ENCODE data around the gene RANBP17.

Gene RANBP17

DNA sequence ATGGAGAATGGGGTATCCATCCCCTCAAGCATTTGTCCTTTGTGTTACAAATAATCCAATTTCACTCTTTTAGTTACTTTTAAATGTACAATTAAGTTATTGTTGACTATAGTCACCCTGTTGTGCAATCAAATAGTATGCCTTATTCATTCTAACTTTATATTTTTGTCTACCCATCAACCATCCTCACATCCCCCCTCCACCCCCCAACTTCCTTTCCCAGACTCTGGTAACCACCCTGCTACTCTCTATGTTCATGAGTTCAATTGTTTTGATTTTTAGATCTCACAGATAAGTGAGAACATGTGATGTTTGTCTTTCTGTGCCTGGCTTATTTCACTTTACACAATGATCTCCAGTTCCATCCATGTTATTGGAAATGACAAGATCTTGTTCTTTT, 15.4 kb upstream of the RANBP17 start:
- ChIA-PET CTCF (no interaction called here), POLR2A (interaction anchor here (0.6 kb wide), 1 partner anchor 75 kb away, joined by 3 read pairs; no protein-coding TSS in a partner anchor)
- Histone ChIP-seq H3K4me1 (ENCODE audit: control insufficient read depth, insufficient read depth, low read length) (no peaks in the 10 kb centered on the region), H3K4me3 (ENCODE audit: low read depth, low read length) (no peak overlapping the region), H3K9me3 (ENCODE audit: control insufficient read depth, insufficient read depth, low read depth, low read length) (no peaks in the 10 kb centered on the region), H3K36me3 (ENCODE audit: control insufficient read depth in 2 of 2, insufficient read depth in 1 of 2, low read length in 2 of 2) (no peaks in the 10 kb centered on the region), H3K27ac (ENCODE audit: extremely low read depth, low read depth, low read length) (no peak overlapping the region)
- TF ChIP-seq, protein P1, sequence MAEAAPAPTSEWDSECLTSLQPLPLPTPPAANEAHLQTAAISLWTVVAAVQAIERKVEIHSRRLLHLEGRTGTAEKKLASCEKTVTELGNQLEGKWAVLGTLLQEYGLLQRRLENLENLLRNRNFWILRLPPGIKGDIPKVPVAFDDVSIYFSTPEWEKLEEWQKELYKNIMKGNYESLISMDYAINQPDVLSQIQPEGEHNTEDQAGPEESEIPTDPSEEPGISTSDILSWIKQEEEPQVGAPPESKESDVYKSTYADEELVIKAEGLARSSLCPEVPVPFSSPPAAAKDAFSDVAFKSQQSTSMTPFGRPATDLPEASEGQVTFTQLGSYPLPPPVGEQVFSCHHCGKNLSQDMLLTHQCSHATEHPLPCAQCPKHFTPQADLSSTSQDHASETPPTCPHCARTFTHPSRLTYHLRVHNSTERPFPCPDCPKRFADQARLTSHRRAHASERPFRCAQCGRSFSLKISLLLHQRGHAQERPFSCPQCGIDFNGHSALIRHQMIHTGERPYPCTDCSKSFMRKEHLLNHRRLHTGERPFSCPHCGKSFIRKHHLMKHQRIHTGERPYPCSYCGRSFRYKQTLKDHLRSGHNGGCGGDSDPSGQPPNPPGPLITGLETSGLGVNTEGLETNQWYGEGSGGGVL (tag by site-specific recombination; IDR thresholded peaks at IDR 0.05), result no peak
- no peak for TF ChIP-seq ZNF223 (tag by site-specific recombination; IDR thresholded peaks at IDR 0.05)
- no peak for TF ChIP-seq ZNF664 (tag by site-specific recombination; IDR thresholded peaks at IDR 0.05)
- TF ChIP-seq PRDM1 (tag by site-specific recombination; IDR thresholded peaks at IDR 0.05), result no peak
- no peak for TF ChIP-seq SCRT1 (tag by site-specific recombination; IDR thresholded peaks at IDR 0.05; ENCODE audit: borderline replicate concordance)
- TF ChIP-seq, protein P2, sequence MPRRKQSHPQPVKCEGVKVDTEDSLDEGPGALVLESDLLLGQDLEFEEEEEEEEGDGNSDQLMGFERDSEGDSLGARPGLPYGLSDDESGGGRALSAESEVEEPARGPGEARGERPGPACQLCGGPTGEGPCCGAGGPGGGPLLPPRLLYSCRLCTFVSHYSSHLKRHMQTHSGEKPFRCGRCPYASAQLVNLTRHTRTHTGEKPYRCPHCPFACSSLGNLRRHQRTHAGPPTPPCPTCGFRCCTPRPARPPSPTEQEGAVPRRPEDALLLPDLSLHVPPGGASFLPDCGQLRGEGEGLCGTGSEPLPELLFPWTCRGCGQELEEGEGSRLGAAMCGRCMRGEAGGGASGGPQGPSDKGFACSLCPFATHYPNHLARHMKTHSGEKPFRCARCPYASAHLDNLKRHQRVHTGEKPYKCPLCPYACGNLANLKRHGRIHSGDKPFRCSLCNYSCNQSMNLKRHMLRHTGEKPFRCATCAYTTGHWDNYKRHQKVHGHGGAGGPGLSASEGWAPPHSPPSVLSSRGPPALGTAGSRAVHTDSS (tag by site-specific recombination; IDR thresholded peaks at IDR 0.05), result no peak

DNA sequence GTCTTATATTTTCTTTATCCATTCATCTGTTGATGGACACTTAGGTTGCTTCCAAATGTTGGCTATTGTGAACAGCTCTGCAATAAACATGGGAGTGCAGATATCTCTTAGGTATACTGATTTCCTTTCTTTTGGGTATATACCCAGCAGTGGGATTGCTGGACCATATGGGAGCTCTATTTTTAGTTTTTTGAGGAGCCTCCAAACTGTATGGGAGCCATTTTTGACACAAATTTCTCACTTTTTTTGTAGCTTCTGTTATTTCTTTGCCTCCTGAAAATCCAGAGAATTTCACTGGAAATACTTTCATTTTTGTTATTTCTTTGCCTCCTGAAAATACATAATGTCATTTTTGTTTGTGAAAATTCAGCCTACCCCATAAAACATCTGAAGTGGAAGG, 15.0 kb upstream of the RANBP17 start:
- Histone ChIP-seq H3K27ac (ENCODE audit: extremely low read depth, low read depth, low read length) (no peak overlapping the region), H3K9me3 (ENCODE audit: control insufficient read depth, insufficient read depth, low read depth, low read length) (no peaks in the 10 kb centered on the region), H3K36me3 (ENCODE audit: control insufficient read depth in 2 of 2, insufficient read depth in 1 of 2, low read length in 2 of 2) (no peaks in the 10 kb centered on the region), H3K4me1 (ENCODE audit: control insufficient read depth, insufficient read depth, low read length) (no peaks in the 10 kb centered on the region), H3K4me3 (ENCODE audit: low read depth, low read length) (no peak overlapping the region)
- TF ChIP-seq ZNF48 (tag by site-specific recombination; IDR thresholded peaks at IDR 0.05) (no peak), ZNF366 (tag by site-specific recombination; conservative IDR thresholded peaks at IDR 0.05) (no peak)
- ChIA-PET CTCF (no interaction called here), POLR2A (interaction anchor here (0.6 kb wide), 1 partner anchor 75 kb away, joined by 3 read pairs; no protein-coding TSS in a partner anchor)

DNA sequence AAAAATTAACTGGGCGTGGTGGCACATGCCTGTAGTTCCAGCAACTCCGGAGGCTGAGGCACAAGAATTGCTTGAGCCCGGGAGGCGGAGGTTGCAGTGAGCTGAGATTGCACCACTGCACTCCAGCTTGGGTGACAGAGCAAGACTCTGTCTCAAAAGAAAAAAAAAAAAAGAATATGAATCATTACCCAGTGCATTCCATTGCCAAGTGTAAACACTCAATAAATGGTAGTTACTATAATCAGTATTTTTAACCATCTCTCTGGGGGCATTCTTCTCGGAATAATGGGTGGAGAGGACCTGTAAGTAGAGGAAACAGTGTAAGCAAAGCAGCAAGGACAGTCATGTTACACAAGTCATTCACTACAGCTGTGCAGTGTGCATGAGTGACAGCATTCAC, 13.8 kb upstream of the RANBP17 start:
- ChIA-PET POLR2A (no interaction called here), CTCF (no interaction called here)
- H3K9me3 ChIP-seq (ENCODE audit: control insufficient read depth, insufficient read depth, low read depth, low read length), result no peaks in the 10 kb centered on the region
- H3K27ac ChIP-seq (ENCODE audit: extremely low read depth, low read depth, low read length), result no peak overlapping the region
- no peaks in the 10 kb centered on the region for H3K36me3 ChIP-seq (ENCODE audit: control insufficient read depth in 2 of 2, insufficient read depth in 1 of 2, low read length in 2 of 2)
- H3K4me3 ChIP-seq (ENCODE audit: low read depth, low read length), result no peak overlapping the region
- no peaks in the 10 kb centered on the region for H3K4me1 ChIP-seq (ENCODE audit: control insufficient read depth, insufficient read depth, low read length)
- TF ChIP-seq, protein P3, sequence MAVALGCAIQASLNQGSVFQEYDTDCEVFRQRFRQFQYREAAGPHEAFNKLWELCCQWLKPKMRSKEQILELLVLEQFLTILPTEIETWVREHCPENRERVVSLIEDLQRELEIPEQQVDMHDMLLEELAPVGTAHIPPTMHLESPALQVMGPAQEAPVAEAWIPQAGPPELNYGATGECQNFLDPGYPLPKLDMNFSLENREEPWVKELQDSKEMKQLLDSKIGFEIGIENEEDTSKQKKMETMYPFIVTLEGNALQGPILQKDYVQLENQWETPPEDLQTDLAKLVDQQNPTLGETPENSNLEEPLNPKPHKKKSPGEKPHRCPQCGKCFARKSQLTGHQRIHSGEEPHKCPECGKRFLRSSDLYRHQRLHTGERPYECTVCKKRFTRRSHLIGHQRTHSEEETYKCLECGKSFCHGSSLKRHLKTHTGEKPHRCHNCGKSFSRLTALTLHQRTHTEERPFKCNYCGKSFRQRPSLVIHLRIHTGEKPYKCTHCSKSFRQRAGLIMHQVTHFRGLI (tag by site-specific recombination; IDR thresholded peaks at IDR 0.05), result no peak
- TF ChIP-seq, protein P4, sequence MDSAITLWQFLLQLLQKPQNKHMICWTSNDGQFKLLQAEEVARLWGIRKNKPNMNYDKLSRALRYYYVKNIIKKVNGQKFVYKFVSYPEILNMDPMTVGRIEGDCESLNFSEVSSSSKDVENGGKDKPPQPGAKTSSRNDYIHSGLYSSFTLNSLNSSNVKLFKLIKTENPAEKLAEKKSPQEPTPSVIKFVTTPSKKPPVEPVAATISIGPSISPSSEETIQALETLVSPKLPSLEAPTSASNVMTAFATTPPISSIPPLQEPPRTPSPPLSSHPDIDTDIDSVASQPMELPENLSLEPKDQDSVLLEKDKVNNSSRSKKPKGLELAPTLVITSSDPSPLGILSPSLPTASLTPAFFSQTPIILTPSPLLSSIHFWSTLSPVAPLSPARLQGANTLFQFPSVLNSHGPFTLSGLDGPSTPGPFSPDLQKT (IDR thresholded peaks at IDR 0.05; ENCODE audit: borderline replicate concordance, low read depth, low read length), result no peak
- TF ChIP-seq ZNF423 (tag by site-specific recombination; IDR thresholded peaks at IDR 0.05), result no peak
- no peak for TF ChIP-seq ZNF223 (tag by site-specific recombination; IDR thresholded peaks at IDR 0.05)
- TF ChIP-seq ZNF501 (tag by site-specific recombination; IDR thresholded peaks at IDR 0.05), result no peak
- TF ChIP-seq, protein P5, sequence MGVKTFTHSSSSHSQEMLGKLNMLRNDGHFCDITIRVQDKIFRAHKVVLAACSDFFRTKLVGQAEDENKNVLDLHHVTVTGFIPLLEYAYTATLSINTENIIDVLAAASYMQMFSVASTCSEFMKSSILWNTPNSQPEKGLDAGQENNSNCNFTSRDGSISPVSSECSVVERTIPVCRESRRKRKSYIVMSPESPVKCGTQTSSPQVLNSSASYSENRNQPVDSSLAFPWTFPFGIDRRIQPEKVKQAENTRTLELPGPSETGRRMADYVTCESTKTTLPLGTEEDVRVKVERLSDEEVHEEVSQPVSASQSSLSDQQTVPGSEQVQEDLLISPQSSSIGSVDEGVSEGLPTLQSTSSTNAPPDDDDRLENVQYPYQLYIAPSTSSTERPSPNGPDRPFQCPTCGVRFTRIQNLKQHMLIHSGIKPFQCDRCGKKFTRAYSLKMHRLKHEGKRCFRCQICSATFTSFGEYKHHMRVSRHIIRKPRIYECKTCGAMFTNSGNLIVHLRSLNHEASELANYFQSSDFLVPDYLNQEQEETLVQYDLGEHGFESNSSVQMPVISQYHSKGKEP (tag by site-specific recombination; IDR thresholded peaks at IDR 0.05), result no peak
- TF ChIP-seq, protein P1 (tag by site-specific recombination; IDR thresholded peaks at IDR 0.05), result no peak
- TF ChIP-seq, protein P6, sequence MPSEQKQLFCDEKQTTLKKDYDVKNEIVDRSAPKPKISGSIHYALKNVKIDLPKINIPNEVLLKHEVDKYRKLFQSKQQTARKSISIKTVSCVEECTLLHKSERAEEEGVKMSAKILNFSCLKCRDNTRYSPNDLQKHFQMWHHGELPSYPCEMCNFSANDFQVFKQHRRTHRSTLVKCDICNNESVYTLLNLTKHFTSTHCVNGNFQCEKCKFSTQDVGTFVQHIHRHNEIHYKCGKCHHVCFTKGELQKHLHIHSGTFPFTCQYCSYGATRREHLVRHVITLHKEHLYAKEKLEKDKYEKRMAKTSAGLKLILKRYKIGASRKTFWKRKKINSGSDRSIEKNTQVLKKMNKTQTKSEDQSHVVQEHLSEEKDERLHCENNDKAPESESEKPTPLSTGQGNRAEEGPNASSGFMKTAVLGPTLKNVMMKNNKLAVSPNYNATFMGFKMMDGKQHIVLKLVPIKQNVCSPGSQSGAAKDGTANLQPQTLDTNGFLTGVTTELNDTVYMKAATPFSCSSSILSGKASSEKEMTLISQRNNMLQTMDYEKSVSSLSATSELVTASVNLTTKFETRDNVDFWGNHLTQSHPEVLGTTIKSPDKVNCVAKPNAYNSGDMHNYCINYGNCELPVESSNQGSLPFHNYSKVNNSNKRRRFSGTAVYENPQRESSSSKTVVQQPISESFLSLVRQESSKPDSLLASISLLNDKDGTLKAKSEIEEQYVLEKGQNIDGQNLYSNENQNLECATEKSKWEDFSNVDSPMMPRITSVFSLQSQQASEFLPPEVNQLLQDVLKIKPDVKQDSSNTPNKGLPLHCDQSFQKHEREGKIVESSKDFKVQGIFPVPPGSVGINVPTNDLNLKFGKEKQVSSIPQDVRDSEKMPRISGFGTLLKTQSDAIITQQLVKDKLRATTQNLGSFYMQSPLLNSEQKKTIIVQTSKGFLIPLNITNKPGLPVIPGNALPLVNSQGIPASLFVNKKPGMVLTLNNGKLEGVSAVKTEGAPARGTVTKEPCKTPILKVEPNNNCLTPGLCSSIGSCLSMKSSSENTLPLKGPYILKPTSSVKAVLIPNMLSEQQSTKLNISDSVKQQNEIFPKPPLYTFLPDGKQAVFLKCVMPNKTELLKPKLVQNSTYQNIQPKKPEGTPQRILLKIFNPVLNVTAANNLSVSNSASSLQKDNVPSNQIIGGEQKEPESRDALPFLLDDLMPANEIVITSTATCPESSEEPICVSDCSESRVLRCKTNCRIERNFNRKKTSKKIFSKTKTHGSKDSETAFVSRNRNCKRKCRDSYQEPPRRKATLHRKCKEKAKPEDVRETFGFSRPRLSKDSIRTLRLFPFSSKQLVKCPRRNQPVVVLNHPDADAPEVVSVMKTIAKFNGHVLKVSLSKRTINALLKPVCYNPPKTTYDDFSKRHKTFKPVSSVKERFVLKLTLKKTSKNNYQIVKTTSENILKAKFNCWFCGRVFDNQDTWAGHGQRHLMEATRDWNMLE (tag by site-specific recombination; conservative IDR thresholded peaks at IDR 0.05; ENCODE audit: low read depth), result no peak
- no peak for TF ChIP-seq KLF16 (tag by site-specific recombination; IDR thresholded peaks at IDR 0.05)
- TF ChIP-seq OSR2 (tag by site-specific recombination; IDR thresholded peaks at IDR 0.05), result no peak
